Activated naive CD4-positive, alpha-beta T cell treated with anti-CD3 and anti-CD28 coated beads for 36 hours (primary cell): ENCODE measurements around the gene OSGIN1. TPM values are rescaled to one million over a fixed set of nuclear protein-coding genes. Genes with fewer than 3 reads are reported as not detected.

Experiments
- CTCF ChIA-PET: fragments of 350-600 bp; sonication (Branson Sonifier 250); formaldehyde crosslinking; loops from one replicate; lab custom pipeline; 2021; ENCODE audit warnings: antibody characterized with exemption; lab: Charles Lee
- DNase-seq: peaks from one replicate; pipeline ENCODE4 v3.0.0-alpha.2; 2020
- H3K27ac Mint-ChIP-seq: one replicate; pipeline ENCODE4 v1.8.0; 2021; ENCODE audit warnings: mild to moderate bottlenecking, mixed read lengths
- H3K27me3 Mint-ChIP-seq: one replicate; pipeline ENCODE4 v1.8.0; 2021; ENCODE audit warnings: low read depth, mixed read lengths
- H3K36me3 Mint-ChIP-seq: one replicate; pipeline ENCODE4 v1.8.0; 2021; ENCODE audit warnings: low read depth, mixed read lengths
- H3K4me1 Mint-ChIP-seq: one replicate; pipeline ENCODE4 v1.8.0; 2021; ENCODE audit warnings: low read depth, mixed read lengths
- H3K4me3 Mint-ChIP-seq: one replicate; pipeline ENCODE4 v1.8.0; 2021; ENCODE audit warnings: mild to moderate bottlenecking, moderate library complexity, mixed read lengths
- H3K9me3 Mint-ChIP-seq: one replicate; pipeline ENCODE4 v1.8.0; 2021; ENCODE audit warnings: mixed read lengths
- intact Hi-C: fragments of 100-400 bp; cut with micrococcal nuclease; formaldehyde crosslinking; loops from one replicate; pipeline ENCODE4 v1.15.1; 2023
- total RNA-seq, 2 experiments: library from RNA; stranded (reverse); gene quantifications; one replicate each; pipeline ENCODE4 v1.2.3, GENCODE V29; 2021

The OSGIN1 gene
- total RNA-seq, 2 experiments from 2014 or later: 0.47 to 0.86 TPM

DNA sequence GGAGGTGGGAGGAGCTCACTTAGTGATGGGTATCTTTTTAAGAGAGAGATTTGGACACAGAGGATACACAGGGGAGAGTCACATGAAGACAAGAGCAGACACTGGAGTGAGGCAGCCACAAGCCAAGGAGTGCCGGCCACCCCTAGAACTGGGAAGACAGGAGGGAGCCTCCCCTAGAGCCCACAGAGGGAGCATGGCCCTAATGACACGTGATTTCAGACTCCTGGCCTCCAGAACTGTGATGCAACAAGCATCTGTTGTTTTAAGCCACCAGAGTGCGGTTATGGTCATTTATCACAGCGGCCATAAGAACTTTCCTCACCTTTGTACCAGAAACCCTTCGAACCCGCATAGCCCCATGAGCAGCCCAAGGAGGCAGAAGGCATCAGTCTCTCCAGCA lies 56.2 kb downstream of the OSGIN1 start:
- DNase-seq: no peak
- no peak overlapping the region for H3K27ac Mint-ChIP-seq
- H3K36me3 Mint-ChIP-seq: no peaks in the 10 kb centered on the region
- peaks cover 3% of the 10 kb centered on the region for H3K4me1 Mint-ChIP-seq
- CTCF ChIA-PET: no interaction called here
- no peaks in the 10 kb centered on the region for H3K9me3 Mint-ChIP-seq
- no peaks in the 10 kb centered on the region for H3K27me3 Mint-ChIP-seq
- no peak overlapping the region for H3K4me3 Mint-ChIP-seq
- intact Hi-C loops: no loop called here

DNA sequence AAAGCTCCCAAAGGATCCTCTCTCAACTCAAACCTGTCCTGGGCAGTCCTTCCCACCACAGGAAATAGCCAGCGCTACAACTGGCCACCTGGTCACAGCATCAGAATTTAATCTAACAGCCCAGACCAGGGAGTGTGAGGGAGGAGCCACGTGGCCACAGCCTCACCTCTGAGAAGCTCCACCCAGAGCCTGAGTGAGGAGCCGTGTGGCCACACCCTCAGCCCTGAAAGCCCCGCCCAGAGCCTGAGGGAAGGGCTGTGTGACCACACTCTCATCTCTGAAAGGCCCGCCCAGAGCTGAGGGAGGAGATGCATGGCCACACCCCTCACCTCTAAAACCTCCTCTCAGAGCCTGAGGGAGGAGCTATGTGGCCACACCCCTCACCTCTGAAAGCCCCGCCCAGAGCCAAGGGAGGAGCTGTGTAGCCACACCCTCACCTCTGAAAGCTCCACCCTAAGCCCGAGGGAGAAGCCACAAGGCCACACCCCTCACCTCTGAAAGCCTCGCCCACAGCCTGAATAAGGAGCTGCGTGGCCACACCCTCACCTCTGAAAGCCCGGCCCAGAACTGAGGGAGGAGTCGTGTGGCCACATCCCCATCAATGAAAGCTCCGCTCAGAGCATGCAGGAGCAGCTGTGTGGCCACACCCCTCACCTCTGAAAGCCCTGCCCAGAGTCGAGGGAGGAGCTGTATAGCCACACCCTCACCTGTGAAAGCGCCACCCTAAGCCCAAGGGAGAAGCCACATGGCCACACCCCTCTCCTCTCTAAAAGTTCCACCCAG lies 60.9 kb downstream of the OSGIN1 start:
- no peak overlapping the region for H3K4me3 Mint-ChIP-seq
- peaks cover 4% of the 10 kb centered on the region for H3K9me3 Mint-ChIP-seq
- intact Hi-C loops: no loop called here
- no peaks in the 10 kb centered on the region for H3K36me3 Mint-ChIP-seq
- peaks cover 9% of the 10 kb centered on the region for H3K4me1 Mint-ChIP-seq
- peak; percentile 80 for DNase-seq
- no peak overlapping the region for H3K27ac Mint-ChIP-seq
- H3K27me3 Mint-ChIP-seq: no peaks in the 10 kb centered on the region
- CTCF ChIA-PET: interaction anchor here (0.6 to 1.7 kb wide), 5 partner anchors 13 to 66 kb away, joined by 3 to 7 read pairs (median 6); no protein-coding TSS in a partner anchor

DNA sequence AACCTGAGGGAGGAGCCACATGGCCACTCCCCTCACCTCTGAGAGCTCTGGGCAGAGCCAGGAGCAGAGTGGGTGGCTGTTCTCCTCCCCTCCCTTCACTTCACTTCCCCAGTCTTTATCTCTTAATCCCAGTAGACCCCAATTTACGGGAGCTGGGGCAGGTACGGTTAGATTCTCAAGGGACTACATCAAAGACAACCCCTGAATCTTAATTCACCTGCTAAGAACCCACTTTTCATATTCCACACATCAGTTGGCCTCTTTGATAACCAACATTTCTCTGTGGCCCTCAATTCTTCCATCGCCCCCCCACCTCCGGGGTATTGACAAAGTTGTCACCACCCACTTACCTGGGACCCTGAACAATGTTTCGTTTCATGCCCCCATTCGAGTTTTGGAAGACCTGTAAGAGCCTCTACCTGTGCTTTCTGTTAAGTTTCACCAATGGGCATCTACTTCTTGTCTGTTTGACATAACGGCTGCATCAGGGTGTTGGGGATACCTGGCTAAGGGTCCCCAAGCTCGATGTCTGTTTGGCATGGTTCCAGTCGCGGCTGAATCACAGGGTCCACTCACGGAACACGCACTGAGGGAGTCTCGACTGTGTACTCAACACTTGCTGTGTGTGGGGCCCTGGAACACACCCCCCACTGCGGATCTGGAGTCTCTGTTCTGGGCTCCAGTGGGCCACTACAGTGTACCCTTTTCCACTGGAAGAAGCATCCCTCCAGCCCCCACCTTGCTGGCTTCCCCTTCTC lies 61.7 kb downstream of the OSGIN1 start:
- Mint-ChIP-seq H3K4me1 (peaks cover 9% of the 10 kb centered on the region), H3K4me3 (no peak overlapping the region), H3K27me3 (peaks cover 3% of the 10 kb centered on the region), H3K27ac (no peak overlapping the region), H3K36me3 (no peaks in the 10 kb centered on the region), H3K9me3 (peaks cover 4% of the 10 kb centered on the region)
- intact Hi-C loops: no loop called here
- CTCF ChIA-PET: interaction anchor here (1.0 to 1.7 kb wide), 3 partner anchors 25 to 58 kb away, joined by 3 to 6 read pairs (median 6); no protein-coding TSS in a partner anchor
- no peak for DNase-seq

DNA sequence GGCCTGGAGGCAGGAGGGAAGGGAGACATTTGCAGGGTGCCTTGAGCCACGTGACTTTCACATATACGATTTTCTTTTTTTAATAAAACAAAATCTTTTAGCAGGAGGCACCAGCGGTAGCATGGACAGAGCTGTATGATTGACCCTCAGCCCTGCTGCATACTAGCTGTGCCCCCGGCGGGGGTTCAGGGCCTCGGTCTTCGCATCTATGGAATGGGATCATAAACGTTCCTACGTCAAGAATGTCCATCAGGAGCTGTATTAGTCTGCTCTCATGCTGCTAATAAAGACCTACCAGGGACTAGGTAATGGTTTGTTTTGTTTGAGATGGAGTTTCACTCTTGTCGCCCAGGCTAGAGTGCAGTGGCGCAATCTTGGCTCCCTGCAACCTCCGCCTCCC lies 62.4 kb downstream of the OSGIN1 start:
- H3K27ac Mint-ChIP-seq: no peak overlapping the region
- peaks cover 4% of the 10 kb centered on the region for H3K9me3 Mint-ChIP-seq
- peaks cover 3% of the 10 kb centered on the region for H3K27me3 Mint-ChIP-seq
- no peaks in the 10 kb centered on the region for H3K36me3 Mint-ChIP-seq
- CTCF ChIA-PET: interaction anchor here (0.6 to 1.7 kb wide), 2 partner anchors 59 to 937 kb away, joined by 4 to 6 read pairs; no protein-coding TSS in a partner anchor
- H3K4me3 Mint-ChIP-seq: no peak overlapping the region
- no peak for DNase-seq
- H3K4me1 Mint-ChIP-seq: peaks cover 9% of the 10 kb centered on the region
- intact Hi-C loops: no loop called here

Other genes starting within 250 kb of the OSGIN1 start
- 10 to 100 TPM; 72.1 to 72.8 TPM for gene HSBP1, start 145.3 kb upstream of the OSGIN1 start, total RNA-seq
- 1 to 10 TPM; 2.0 to 2.3 TPM for gene MLYCD, start 54.1 kb upstream of the OSGIN1 start, total RNA-seq
- not detected for gene NECAB2, start 15.0 kb downstream of the OSGIN1 start, total RNA-seq
- not detected for gene SLC38A8, start 89.6 kb downstream of the OSGIN1 start, total RNA-seq
- 10 to 100 TPM; 36.9 to 41.3 TPM for gene MBTPS1, start 163.7 kb downstream of the OSGIN1 start, total RNA-seq
- 1 to 10 TPM; 5.8 to 7.5 TPM for gene HSDL1, start 191.9 kb downstream of the OSGIN1 start, total RNA-seq
- not detected for gene DNAAF1, start 192.1 kb downstream of the OSGIN1 start, total RNA-seq
- gene TAF1C, start 233.8 kb downstream of the OSGIN1 start, total RNA-seq: 10 to 100 TPM; 59.3 to 66.2 TPM
- under 1 TPM; 0.30 to 0.45 TPM for gene ADAD2, start 237.9 kb downstream of the OSGIN1 start, total RNA-seq